Skeletal muscle satellite cell (primary cell): ENCODE measurements around the gene SPATA6.
"Not testable (repeated sequence)": the region's sequence is repeated elsewhere in the genome, so short reads cannot be mapped to it uniquely, and the experiment has no call there.

Source experiments
- H3K27me3 ChIP-seq: 2 replicates; pipeline ENCODE4 v1.7.0; 2013; ENCODE audit warnings: low read length; ENCODE audit not compliant: control insufficient read depth, insufficient read depth
- H3K36me3 ChIP-seq: 2 replicates; pipeline ENCODE4 v1.7.0; 2013; ENCODE audit warnings: mild to moderate bottlenecking, control low read depth, low read length; ENCODE audit not compliant: insufficient read depth
- H3K4me1 ChIP-seq: 2 replicates; pipeline ENCODE4 v1.7.0; 2013; ENCODE audit warnings: low read length; ENCODE audit not compliant: control insufficient read depth, insufficient read depth
- H3K4me2 ChIP-seq: 2 replicates; pipeline ENCODE4 v1.7.0; 2013; ENCODE audit warnings: mild to moderate bottlenecking, low read length
- H3K4me3 ChIP-seq: 2 replicates; pipeline ENCODE4 v1.7.0; 2013; ENCODE audit warnings: low read length
- H3K9ac ChIP-seq: 2 replicates; pipeline ENCODE4 v1.7.0; 2013; ENCODE audit warnings: mild to moderate bottlenecking, low read depth, low read length, moderate library complexity
- H3K9me3 ChIP-seq: replicated peaks from 2 replicates; pipeline ENCODE4 v1.7.0; 2013; ENCODE audit warnings: mild to moderate bottlenecking, control low read depth, low read length

SPATA6 gene

DNA sequence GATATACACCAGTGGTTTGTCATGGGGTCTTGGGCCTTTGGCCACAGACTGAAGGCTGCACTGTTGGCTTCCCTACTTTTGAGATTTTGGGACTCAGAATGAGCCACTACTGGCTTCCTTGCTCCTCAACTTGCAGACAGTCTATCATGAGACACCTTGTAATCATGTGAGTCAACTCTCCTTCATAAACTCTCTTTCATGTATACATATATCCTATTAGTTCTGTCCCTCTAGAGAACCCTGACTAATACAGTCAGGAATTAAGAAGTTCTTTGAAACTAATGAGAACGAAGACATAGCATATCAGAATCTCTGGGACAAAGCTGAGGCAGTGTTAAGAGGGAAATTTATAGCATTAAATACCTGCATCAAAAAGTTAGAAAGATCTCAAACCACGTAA lies 138.7 kb downstream of the SPATA6 start:
- H3K9me3 ChIP-seq: no peaks in the 10 kb centered on the region
- H3K9ac ChIP-seq: no peak overlapping the region
- no peaks in the 10 kb centered on the region for H3K27me3 ChIP-seq
- H3K4me3 ChIP-seq: no peak overlapping the region
- no peak overlapping the region for H3K4me2 ChIP-seq
- H3K4me1 ChIP-seq: no peaks in the 10 kb centered on the region
- H3K36me3 ChIP-seq: no peaks in the 10 kb centered on the region

DNA sequence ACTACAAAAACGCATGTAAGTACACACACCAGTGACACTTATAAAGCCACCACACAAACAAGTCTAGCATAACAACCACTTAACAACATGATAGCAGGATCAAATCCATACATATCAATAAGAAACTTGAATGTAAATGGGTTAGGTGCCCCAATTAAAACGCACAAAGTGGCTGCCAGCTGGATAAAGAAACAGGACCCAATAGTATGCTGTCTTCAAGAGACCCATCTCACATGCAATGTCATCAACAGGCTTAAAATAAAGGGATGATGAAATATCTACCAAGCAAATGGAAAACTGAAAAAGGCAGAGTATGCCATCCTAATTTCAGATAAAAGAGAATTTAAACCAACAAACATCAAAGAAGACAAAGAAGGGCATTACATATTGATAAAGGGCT lies 139.9 kb downstream of the SPATA6 start:
- Histone ChIP-seq H3K27me3 (no peaks in the 10 kb centered on the region), H3K36me3 (no peaks in the 10 kb centered on the region), H3K9me3 (no peaks in the 10 kb centered on the region), H3K4me1 (no peaks in the 10 kb centered on the region), H3K4me2 (no peak overlapping the region), H3K9ac (no peak overlapping the region), H3K4me3 (no peak overlapping the region)

DNA sequence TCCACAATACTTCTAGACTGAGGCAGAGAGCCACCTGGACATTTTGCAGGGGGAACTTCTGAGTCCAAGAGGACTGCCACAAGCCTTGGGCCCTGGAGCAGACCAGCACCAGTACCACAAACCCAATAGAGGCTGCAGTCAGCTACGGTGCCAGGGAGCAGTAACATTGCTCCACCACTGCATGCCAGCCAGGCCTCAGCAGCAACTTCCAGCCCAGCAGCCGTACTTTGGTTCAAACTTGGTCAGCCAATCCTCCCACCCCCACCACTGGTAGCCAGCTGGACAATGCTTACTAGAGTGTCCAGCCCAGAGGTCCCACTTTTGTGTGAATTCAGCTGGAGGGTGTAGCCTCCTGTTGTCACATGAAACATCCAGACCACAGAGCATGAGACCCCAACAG lies 142.1 kb downstream of the SPATA6 start:
- Histone ChIP-seq H3K36me3 (no peaks in the 10 kb centered on the region), H3K27me3 (no peaks in the 10 kb centered on the region), H3K9ac (no peak overlapping the region), H3K4me1 (no peaks in the 10 kb centered on the region), H3K4me3 (no peak overlapping the region), H3K4me2 (no peak overlapping the region), H3K9me3 (no peaks in the 10 kb centered on the region)

DNA sequence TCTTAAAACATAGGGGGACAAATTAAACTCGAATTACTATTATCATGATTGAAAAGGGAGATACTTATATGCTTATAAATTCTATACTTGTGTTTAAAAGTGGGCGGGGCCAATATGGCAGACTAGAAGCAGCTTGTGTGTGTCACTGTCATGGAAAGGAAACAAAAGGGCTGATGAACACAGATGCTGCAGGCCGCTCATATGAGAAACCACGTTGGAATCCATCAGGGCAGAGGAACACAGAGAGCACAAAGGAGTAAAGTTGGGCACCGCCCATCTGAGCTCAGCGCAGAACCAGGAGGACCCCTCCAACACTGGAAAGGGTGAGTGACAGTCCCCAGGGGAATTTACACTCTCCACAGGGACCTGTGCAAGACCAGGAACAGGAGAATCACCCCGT lies 142.5 kb downstream of the SPATA6 start:
- H3K4me3 ChIP-seq: no peak overlapping the region
- no peak overlapping the region for H3K4me2 ChIP-seq
- H3K9me3 ChIP-seq: no peaks in the 10 kb centered on the region
- H3K27me3 ChIP-seq: no peaks in the 10 kb centered on the region
- H3K9ac ChIP-seq: no peak overlapping the region
- H3K4me1 ChIP-seq: no peaks in the 10 kb centered on the region
- H3K36me3 ChIP-seq: no peaks in the 10 kb centered on the region

DNA sequence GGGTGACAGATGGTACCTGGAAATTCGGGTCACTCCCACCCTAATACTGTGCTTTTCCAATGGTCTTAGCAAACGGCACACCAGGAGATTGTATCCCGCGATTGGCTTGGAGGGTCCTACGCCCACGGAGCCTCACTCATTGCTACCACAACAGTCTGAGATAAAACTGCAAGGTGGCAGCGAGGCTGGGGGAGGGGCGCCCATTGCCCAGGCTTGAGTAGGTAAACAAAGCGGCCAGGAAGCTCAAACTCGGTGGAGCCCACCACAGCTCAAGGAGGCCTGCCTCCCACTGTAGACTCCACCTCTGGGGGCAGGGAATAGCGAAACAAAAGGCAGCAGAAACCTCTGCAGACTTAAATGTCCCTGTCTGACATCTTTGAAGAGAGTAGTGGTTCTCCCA lies 160.2 kb downstream of the SPATA6 start:
- not testable (repeated sequence) for H3K9me3 ChIP-seq, H3K4me3 ChIP-seq, H3K27me3 ChIP-seq, H3K4me1 ChIP-seq, H3K9ac ChIP-seq, H3K4me2 ChIP-seq, H3K36me3 ChIP-seq

DNA sequence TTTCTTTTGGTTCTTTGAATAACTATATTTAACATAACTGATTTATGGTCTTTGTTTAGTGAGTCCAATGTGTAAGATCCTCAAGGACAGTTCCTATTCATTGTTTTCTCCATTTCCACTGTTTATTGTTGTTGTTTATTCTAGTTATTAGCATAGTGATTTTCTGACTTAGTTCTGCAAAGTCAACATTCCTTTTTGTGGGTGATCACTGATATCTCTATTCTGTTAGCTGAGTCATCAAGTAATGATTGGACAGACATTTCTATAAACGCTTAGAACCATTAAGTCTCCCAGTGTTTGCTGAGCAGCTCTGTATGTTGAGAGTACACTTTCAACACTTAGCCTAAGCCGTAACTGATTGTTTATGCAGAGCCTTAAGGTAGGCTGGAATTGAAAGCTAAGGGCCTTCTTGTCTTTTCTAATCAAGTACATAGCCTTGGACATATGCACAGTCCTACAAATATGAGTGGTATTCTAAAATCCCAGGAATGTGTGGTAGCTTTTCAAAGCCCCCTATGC lies 162.4 kb downstream of the SPATA6 start:
- no peaks in the 10 kb centered on the region for H3K9me3 ChIP-seq
- no peaks in the 10 kb centered on the region for H3K27me3 ChIP-seq
- no peaks in the 10 kb centered on the region for H3K36me3 ChIP-seq
- no peaks in the 10 kb centered on the region for H3K4me1 ChIP-seq
- no peak overlapping the region for H3K9ac ChIP-seq
- H3K4me2 ChIP-seq: no peak overlapping the region
- H3K4me3 ChIP-seq: no peak overlapping the region

- no peak overlapping the region for H3K9ac ChIP-seq
- H3K4me1 ChIP-seq: no peaks in the 10 kb centered on the region
- H3K4me3 ChIP-seq: no peak overlapping the region
- H3K36me3 ChIP-seq: no peaks in the 10 kb centered on the region
- H3K9me3 ChIP-seq: no peaks in the 10 kb centered on the region
- H3K4me2 ChIP-seq: no peak overlapping the region
- no peaks in the 10 kb centered on the region for H3K27me3 ChIP-seq
Observed at GRCh38 chr1:48302652-48303051, 169.4 kb downstream of the SPATA6 start.

GRCh38 chr1:48294656-48295055 lies 177.3 kb downstream of the SPATA6 start:
- H3K9ac ChIP-seq: no peak overlapping the region
- H3K27me3 ChIP-seq: no peaks in the 10 kb centered on the region
- no peaks in the 10 kb centered on the region for H3K36me3 ChIP-seq
- no peak overlapping the region for H3K4me2 ChIP-seq
- H3K4me1 ChIP-seq: no peaks in the 10 kb centered on the region
- no peak overlapping the region for H3K4me3 ChIP-seq
- no peaks in the 10 kb centered on the region for H3K9me3 ChIP-seq

DNA sequence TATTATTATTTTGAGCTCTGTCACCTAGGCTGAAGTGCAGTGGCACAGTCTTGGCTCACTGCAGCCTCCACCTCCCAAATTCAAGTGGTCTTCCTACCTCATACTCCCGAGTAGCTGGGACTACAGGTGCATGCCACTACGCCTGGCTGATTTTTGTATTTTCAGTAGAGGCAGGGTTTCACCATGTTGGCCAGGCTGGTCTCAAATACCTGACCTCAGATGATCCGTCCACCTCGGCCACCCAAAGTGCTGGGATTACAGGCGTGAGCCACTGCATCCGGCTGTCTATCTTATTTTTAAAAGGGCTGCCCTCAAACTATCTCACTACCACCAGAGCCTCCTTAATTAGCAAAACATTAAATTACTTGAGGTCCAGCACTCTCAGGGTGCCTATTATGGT lies 177.9 kb downstream of the SPATA6 start:
- not testable (repeated sequence) for H3K4me3 ChIP-seq, H3K9ac ChIP-seq, H3K4me2 ChIP-seq, H3K4me1 ChIP-seq, H3K9me3 ChIP-seq, H3K27me3 ChIP-seq, H3K36me3 ChIP-seq

DNA sequence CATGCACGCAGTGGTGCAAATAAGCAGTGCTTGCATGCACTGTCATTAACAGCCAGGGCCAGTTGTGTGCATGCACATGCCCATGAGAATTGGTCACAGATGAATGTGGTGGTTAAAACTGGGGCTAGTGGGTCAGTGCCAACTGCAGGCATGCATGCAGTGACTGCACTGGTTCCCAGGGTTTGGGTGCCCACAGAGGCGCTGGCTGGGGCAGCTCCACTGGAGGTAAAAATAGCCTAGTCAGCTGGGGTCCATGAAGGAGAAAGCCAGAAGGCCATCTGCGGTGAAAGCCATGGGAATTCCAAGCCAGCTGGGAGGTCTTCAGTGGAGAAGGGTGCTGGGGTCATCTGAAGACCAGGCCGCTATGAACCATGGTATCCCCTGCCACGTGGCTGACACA lies 179.3 kb downstream of the SPATA6 start:
- H3K9me3 ChIP-seq: no peaks in the 10 kb centered on the region
- H3K27me3 ChIP-seq: no peaks in the 10 kb centered on the region
- H3K4me1 ChIP-seq: no peaks in the 10 kb centered on the region
- no peak overlapping the region for H3K4me2 ChIP-seq
- H3K4me3 ChIP-seq: no peak overlapping the region
- H3K9ac ChIP-seq: no peak overlapping the region
- H3K36me3 ChIP-seq: no peaks in the 10 kb centered on the region

DNA sequence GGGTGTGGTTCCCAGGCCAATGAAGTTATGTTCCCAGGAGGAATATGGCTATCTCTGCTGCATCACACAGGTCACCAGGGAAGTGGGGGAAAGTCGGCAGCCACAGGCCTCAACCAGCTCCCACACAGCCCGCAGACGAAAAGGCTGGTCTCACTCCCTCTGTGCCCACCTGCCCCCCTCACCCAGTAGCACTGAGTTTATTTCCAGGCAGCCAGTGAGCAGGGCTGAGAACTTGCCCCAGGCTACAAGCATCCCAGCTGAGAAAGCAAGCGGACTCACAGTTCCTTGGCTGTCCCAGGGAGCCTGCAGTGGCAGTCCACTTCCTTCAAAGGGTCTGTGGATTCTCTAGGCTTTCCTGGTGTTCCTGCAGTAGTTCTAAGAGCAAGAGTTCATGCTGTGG lies 180.6 kb downstream of the SPATA6 start:
- Histone ChIP-seq H3K4me1 (no peaks in the 10 kb centered on the region), H3K4me3 (no peak overlapping the region)

GRCh38 chr1:48285525-48285924 lies 186.5 kb downstream of the SPATA6 start:
- Histone ChIP-seq H3K27me3 (no peaks in the 10 kb centered on the region), H3K4me2 (no peak overlapping the region), H3K36me3 (no peaks in the 10 kb centered on the region), H3K4me3 (no peak overlapping the region), H3K4me1 (no peaks in the 10 kb centered on the region), H3K9ac (no peak overlapping the region), H3K9me3 (no peaks in the 10 kb centered on the region)

More for the DNA sequence above, 180.6 kb downstream of the SPATA6 start:
- H3K4me2 ChIP-seq: no peak overlapping the region
- H3K9ac ChIP-seq: no peak overlapping the region
- no peaks in the 10 kb centered on the region for H3K9me3 ChIP-seq
- H3K27me3 ChIP-seq: no peaks in the 10 kb centered on the region
- H3K36me3 ChIP-seq: no peaks in the 10 kb centered on the region
